OCI-LY7 (cell line): Measurements from ENCODE around the gene S100A1.

Experiments used
- EZH2phosphoT487 ChIP-seq: fragments of 200-600 bp; sonication (generic); IDR thresholded peaks from 2 replicates; pipeline ENCODE4 v1.6.1; 2018; ENCODE audit warnings: low read depth, borderline replicate concordance, mild to moderate bottlenecking, mixed run types, antibody characterized with exemption, low read length, moderate library complexity, mixed read lengths
- TF ChIP-seq, protein P1 (sequence below): fragments of 200-600 bp; sonication (generic); conservative IDR thresholded peaks from 2 replicates; pipeline ENCODE4 v1.5.1; 2014; ENCODE audit warnings: mild to moderate bottlenecking, antibody characterized with exemption, low read length, moderate library complexity, mixed read lengths

DNA sequence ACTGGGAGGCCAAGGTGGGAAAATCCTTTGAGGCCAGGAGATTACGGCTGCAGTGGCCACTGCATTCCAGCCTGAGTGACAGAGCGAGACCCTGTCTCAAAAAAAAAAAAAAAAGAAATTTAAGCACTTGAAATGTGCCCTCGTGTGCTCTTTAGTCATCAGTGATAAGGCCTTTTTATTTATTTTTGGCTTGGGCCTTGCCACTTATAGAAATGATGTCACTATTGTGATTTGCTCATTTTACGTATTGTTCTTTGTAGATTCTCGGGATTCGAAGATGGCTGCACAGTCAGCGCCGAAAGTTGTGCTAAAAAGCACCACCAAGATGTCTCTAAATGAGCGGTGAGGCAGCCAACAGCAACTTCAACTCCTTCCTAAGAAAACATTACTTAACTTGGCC, 8.1 kb downstream of the S100A1 start:
- TF ChIP-seq, protein P1, sequence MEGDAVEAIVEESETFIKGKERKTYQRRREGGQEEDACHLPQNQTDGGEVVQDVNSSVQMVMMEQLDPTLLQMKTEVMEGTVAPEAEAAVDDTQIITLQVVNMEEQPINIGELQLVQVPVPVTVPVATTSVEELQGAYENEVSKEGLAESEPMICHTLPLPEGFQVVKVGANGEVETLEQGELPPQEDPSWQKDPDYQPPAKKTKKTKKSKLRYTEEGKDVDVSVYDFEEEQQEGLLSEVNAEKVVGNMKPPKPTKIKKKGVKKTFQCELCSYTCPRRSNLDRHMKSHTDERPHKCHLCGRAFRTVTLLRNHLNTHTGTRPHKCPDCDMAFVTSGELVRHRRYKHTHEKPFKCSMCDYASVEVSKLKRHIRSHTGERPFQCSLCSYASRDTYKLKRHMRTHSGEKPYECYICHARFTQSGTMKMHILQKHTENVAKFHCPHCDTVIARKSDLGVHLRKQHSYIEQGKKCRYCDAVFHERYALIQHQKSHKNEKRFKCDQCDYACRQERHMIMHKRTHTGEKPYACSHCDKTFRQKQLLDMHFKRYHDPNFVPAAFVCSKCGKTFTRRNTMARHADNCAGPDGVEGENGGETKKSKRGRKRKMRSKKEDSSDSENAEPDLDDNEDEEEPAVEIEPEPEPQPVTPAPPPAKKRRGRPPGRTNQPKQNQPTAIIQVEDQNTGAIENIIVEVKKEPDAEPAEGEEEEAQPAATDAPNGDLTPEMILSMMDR: no peak
- no peak for TF ChIP-seq EZH2phosphoT487
